ENCODE measurements around the gene GAL3ST2.
"Not testable (repeated sequence)": the region's sequence is repeated elsewhere in the genome, so short reads cannot be mapped to it uniquely, and the experiment has no call there.

The GAL3ST2 gene

GRCh38 chr2:241795021-241795999 is 18.7 kb downstream of the GAL3ST2 start:
- no peak for DNase-seq (ENCODE audit: low spot score)

GRCh38 chr2:241796209-241796608 is 19.6 kb downstream of the GAL3ST2 start:
- no peak for DNase-seq (ENCODE audit: low spot score)

- no peak for DNase-seq (ENCODE audit: low spot score)
These were observed 20.1 kb downstream of the GAL3ST2 start for GRCh38 chr2:241796610-241797138.

GRCh38 chr2:241797441-241798080 is 20.9 kb downstream of the GAL3ST2 start:
- no peak for DNase-seq (ENCODE audit: low spot score)

GRCh38 chr2:241798081-241798630 is 21.5 kb downstream of the GAL3ST2 start:
- no peak for DNase-seq (ENCODE audit: low spot score)

GRCh38 chr2:241798631-241799521 is 22.3 kb downstream of the GAL3ST2 start:
- no peak for DNase-seq (ENCODE audit: low spot score)

- no peak for DNase-seq (ENCODE audit: low spot score)
These were observed 23.0 kb downstream of the GAL3ST2 start for GRCh38 chr2:241799522-241800197.

- DNase-seq (ENCODE audit: low spot score), result not testable (repeated sequence)
These were observed 23.7 kb downstream of the GAL3ST2 start for GRCh38 chr2:241800198-241800903.

- no peak for DNase-seq (ENCODE audit: low spot score)
These were observed 25.2 kb downstream of the GAL3ST2 start for GRCh38 chr2:241801611-241802420.

GRCh38 chr2:241802421-241803318 is 26.0 kb downstream of the GAL3ST2 start:
- no peak for DNase-seq (ENCODE audit: low spot score)

- no peak for DNase-seq (ENCODE audit: low spot score)
These were observed 27.0 kb downstream of the GAL3ST2 start for GRCh38 chr2:241803387-241804325.

- DNase-seq (ENCODE audit: low spot score), result no peak
These were observed 28.0 kb downstream of the GAL3ST2 start for GRCh38 chr2:241804326-241805229.

GRCh38 chr2:241806217-241806616 is 29.6 kb downstream of the GAL3ST2 start:
- DNase-seq (ENCODE audit: low spot score), result not testable (repeated sequence)

GRCh38 chr2:241808051-241808720 is 31.6 kb downstream of the GAL3ST2 start:
- no peak for DNase-seq (ENCODE audit: low spot score)

GRCh38 chr2:241808721-241809382 is 32.2 kb downstream of the GAL3ST2 start, which contains the start of gene NEU4:
Gene NEU4 (plus strand): TSS chr2:241809193. CDS start chr2:241814485, 5,292 bp downstream.
- no peak for DNase-seq (ENCODE audit: low spot score)

All from hematopoietic multipotent progenitor cell treated with erythropoietin and hydrocortisone succinate and interleukin-3 and kit ligand, for 15 days (in vitro differentiated cells).